DMS79 treated with DMSO at 0.1 percent for 48 hours (cell line): ENCODE measurements around the gene BRSK1.

ENCODE experiments used
- DNase-seq: peaks from one replicate; lab custom pipeline; 2025; lab: John Stamatoyannopoulos, UW

Gene BRSK1

DNA sequence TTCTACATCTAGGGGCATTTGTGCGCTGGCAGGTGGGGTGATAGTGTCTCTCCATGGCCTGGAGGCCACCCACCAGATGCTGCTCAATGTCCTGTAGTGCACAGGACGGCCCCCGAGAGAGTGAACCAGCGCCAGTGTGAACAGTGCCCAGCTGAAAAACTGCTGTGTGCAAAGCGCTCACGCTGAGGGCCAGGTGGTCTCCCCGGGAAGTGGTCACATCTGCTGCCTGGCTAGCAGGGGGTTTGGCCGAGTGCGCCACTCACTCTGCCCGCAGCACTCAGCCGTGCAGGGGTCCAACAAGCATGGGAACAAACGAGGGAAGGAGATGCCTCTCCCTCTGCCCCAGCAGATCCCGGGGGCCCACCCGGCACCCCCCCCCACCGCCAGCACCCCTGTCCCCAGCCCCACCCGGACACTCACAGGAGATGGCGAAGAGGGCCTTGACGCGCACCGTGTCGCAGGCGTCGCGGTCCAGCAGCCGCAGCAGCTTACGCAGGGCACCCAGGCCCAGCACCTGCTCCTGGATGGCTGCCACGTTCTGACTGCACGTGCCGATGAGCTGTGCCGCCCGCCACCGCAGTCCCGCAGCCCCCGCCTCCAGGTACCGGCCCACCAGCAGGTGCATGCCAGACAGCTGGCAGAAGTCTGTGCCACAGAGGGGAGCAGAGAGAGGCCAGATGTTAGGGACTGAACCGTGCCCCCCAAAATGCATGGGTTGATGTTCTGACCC is 9.7 kb upstream of the BRSK1 start:
- DNase-seq = peak; percentile 85

DNA sequence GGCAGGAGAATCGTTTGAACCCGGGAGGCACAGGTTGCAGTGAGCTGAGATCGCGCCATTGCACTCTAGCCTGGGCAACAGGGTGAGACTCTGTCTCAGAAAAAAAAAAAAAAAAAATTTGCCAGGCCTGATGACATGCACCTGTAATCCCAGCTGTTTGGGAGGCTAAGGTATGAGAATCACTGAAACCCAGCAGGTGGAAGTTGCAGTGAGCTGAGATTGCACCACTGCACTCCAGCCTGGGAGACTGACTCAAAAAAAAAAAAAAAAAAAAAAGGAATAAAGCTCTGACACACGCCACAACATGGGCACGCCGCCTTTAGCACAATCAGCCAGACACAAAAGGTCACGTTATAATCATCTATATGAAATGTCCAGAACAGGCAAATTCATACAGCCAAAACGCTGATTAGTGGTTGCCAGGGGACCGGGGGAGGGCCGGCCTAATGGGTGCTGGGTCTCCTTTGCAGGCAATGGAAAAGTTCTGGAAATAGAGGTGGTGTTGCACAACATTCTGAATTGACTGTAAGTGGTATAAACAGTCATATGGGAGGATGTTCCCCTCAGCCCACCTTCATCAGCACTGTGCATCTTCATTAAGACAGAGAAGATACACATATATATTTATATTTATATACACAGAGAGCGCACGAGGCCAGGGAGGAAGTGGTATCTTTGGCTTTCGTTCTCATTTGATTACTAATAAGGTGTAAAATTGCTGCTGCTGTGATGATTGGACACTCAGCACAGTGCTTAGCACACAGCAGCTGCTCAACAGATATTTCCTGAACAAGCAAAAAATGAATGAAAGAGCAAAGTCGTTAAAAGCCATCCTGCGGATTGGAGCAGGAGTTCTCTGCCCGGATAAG is 7.7 kb upstream of the BRSK1 start:
- no peak for DNase-seq

DNA sequence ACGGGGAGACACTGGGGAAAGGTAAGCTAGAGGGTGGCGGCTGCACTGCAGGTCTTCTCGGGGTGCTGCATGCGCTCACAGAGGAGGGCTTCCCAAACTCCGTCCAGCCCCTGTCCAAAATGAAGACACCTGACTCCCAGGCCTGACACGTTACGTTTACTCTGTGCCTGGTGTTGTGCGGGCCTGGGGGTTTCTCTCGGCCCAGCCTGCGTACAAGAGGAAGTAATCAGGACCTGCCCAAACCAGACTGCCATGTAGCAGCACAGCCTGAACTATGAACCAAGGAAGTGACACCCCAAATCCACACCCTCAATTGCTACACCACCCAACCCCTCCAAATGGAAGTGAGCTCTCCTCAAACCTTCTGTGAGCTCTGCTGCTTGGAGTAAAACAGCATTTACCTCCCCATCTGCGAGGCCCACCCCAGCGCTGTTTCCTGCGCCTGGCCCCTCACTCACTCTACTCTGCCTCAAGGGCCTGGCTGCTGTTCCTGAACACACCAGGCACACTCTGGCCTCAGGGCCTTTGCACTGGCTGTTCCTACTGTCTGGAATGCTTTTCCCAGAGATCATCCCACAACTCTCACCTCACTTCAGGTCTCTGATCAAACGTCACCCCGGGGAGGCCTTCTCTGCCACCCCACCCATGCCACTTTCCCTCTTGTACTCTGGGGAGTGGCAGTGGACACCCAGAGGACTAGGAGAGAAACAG is 6.9 kb upstream of the BRSK1 start:
- DNase-seq = no peak

DNA sequence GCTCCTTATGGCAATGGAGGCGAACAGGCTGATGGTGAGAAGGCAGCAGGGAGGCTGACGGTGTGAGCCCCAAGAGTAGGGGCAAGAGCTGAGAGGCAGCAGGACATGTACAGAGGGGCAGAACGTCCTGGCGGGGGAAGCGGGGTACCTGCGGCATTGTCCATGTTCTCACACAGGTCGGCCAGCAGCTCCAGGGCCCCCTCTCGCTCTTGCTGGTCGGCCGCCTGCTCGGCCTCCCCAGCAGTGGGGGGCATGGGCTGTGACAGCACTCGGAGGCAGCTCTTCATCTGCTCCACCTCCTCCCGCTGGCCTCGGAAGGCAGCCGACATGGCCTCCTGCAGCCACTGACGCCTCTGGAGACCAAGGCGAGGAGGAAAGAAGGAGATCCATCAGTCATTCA is 6.3 kb upstream of the BRSK1 start:
- DNase-seq = no peak

DNA sequence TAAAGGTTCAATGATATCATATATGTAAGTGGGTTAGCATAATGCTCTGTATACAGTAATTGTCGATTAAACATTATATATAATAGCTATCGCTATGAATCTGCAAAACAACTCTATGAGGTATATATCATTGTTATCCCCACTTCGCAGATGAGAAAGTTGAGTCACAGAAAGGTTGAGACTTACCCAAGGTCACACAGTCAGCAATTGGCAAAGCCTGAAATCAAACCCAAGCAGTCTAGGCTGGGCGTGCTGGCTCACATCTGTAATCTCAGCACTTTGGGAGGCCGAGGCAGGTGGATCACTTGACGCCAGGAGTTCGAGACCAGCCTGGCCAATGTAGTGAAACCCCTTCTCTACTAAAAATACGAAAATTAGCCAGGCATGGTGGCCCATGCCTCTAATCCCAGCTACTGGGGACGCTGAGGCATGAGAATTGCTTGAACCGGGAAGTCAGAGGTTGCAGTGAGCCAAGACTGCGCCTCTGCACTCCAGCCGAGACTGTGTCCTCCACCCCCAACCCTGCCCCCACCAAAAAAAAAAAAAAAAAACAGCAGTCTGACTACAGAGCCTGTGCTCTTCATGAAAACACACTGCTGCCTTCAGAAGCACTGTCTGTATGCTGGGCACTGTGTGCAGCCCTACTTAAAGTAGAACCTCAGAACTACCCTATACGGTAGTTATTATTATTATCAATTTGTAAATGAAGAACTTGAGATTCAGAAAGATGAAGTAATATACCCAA is 5.2 kb upstream of the BRSK1 start:
- no peak for DNase-seq

DNA sequence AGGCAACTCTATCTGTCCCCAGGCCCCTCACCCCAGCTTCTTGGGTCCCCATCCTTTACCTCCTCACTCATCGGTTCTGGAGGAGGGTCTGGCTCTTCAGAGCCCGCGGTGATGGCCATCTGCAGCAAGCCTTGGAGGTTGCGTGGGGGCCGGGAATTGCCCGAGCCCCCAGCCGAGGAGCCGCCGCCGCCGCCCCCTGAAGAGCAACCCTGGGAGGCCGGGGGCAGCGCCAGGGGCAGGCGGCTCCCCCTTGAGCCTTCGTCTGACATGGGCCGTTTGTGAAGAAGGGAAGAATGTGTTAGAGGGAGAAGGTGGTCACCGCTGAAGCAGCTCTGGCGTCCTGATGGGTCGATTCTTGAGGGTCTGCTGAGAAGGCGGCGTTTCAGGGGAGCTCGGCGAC is 4.5 kb upstream of the BRSK1 start:
- DNase-seq = no peak

DNA sequence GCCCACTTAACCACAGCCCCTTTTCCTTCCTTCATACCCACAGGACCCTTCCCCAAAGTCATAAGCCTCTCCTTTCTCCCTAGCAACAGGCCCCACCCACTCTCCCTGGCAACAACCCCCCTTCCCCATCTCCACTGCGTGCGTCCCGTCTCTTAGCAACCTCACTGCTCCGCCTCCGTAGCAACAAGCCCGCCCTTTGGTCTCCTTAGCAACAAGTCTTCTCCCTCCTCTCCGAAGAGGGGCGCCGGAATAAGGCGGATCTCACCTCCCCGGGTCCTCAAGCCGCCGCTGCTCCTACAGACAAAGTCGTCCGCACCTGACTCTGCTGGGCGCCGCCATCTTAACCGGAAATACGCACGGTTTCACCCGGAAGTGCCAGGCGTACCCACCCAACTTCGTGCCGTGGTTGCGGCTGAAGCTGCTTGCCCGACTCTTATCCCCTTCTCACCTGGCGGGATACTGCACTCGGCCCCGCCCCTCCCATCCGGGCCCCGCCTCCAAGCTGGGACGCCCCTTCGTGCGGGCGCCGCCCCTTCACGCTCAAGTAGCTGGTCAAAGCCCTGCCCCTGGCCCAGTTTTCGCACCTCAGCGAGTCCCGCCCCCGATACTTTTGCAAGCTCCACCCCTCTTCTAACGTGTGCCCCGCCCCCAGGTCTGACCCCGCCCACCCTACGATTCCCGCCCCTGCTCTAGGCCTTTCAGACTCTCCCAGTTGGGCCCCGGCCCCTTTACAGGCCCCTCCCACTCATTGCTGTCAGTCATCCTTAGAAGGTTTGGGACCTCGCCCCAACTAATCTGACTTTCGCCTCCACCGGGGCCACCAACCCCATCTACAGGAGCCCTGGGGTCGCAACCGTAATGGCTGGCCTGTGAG is 3.8 kb upstream of the BRSK1 start, which contains the start of gene HSPBP1:
Gene HSPBP1 (minus strand): TSS at position 341 of the 874 bp plus-strand sequence. CDS start 502 bp downstream, outside the sequence.
- DNase-seq = peak; percentile 90

DNA sequence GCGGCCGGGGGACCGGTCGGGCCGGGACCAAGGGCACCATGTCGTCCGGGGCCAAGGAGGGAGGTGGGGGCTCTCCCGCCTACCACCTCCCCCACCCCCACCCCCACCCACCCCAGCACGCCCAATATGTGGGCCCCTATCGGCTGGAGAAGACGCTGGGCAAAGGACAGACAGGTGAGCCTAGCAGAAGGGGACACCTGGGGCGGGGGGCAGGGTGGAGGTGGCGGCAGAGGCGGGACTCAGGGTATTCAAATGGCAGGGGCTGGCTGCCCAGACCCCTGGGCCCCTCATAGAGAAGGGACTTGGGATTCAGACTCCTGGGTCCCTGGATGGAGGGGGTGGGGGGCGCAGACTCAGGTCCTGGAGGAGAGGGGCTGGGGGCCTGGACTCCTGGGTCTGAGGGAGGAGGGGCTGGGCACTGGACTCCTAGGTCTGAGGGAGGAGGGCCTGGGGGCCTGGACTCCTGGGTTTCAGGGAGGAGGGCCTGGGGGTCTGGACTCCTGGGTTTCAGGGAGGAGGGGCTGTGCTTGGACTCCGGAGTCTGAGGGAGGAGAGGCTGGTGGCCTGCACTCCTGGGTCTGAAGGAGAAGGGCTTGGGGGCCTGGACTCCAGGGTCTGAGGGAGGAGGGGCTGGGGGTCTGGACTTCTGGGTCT is 735 bp downstream of the BRSK1 start:
- no peak for DNase-seq

DNA sequence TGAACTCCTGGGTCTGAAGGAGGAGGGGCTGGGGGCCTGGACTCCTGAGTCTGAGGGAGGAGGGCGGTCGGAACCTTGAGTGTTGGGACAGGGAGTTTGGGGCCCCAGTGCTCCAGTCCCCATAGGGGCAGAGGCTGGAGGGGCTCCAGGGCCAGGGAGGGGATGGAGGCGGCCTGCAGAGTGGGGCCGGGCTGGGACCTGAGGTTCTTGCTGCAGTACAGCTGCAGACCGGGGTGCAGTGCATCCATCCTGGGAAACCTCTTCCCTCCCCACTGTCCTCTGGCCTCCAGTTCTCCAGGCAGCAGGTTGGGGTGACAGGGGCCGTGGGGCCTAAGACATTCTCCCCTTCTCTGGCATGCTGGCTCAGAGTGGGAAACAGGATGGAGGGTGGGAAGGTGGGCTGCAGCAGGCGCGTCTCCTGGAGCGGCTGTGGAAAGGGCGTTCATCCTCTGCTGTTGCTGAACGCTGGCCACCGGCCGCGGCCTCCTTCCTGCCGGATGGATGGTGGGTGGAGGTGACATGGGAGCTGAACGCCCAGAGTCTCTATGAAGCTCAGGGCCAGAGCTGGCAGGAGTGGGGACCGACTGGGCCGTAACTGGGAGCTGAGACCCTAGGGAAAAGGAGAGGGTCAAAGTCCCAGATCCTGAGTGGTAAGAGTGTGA is 1.6 kb downstream of the BRSK1 start:
- no peak for DNase-seq

DNA sequence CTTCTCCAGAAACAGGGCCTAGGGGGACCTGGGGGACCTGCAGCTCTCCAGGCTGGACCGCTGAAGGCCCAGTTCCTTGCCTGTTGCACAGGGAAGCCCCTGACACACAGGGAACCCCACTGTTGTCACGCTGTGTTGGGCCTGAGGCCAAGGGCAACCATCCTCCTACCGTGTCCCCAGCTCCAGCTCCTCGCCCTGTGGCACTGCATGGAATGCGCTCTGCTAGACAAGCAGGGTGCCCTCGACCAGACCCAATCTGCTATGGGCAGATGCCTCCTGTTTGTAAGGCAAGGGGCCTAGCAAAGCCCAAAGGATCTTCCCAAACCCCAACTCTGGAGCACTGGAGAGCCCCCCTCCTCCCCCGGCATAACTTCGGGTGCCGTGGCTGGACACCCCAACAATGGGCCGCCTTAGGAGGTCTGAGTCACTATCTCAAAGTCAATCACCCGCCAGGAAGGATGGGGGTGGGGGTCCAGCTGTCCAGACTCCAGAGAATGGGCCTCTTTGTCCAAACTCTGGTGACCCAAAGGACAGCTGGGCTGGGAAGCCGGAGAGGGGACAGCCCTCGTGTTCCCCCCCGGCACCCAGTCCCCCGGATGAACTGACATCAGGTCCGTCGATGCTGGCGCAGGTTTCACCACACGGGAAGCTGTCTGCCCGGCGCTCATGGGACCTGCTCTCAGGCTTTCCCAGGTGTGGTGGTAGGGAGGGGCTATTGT is 3.7 kb downstream of the BRSK1 start:
- no peak for DNase-seq

DNA sequence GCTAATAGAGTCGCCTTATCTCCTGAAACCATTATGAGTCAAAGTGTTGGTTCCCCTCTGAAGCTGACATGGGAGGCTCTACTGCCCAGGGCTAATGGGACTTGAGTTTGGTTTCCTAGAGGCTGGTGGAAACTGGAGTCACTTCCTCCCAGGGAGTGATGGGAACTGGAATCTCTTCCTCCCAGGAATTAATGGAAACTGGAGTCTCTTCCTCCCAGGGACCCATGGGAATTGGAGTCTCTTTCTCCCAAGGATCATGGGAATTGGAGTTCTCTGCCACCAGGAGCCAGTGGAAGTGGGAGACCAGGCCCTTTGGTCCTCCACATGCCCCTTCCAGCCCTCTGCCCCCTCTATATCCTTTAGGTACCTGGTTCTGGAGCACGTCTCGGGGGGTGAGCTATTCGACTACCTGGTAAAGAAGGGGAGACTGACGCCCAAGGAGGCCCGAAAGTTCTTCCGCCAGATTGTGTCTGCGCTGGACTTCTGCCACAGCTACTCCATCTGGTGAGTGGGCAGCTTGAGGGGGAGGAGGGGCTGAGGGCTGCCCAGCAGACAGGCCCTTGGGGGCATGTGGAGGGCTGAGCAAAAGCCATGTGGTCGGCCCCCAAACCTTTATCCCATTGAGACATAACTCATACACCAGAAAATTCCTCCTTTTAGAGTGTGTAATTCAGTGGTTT is 5.5 kb downstream of the BRSK1 start:
- no peak for DNase-seq

DNA sequence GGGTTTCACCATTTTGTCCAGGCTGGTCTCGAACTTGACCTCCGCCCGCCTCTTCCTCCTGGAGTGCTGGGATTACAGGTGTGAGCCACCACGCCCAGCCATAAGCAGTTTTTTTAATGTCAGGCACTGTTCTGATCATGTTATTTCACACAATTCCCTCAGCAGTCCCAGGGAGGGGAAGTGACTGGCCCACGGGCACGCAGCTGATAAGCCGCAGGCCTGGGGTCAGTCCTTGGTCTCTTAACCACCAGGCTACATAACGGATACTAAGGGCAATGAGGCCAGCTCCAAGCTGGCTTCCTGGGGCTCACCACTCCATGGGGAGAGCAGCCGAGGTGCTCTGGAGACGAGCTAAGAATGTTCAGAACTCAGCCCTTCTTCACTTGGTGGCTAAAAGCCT is 13.5 kb downstream of the BRSK1 start:
- DNase-seq = no peak

DNA sequence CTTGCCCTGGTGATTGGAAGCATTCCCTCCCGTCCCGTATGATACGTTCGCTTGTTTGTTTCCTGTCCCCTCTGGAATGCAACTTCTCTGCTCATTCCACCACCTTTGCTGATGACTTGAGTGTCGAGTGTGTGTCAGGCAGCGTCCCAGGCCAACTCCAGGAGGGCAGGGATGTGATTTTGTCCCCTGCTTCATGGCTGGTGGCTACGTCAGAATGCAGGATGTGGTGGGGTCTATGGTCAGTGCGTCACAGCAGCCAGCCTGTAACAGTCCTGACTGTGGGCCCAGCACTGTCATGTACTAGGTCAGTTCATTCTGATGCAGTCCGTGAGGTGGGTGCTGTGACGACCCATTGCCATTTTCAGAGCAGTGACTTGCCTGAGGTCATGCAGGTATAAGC is 16.2 kb downstream of the BRSK1 start:
- DNase-seq = no peak

DNA sequence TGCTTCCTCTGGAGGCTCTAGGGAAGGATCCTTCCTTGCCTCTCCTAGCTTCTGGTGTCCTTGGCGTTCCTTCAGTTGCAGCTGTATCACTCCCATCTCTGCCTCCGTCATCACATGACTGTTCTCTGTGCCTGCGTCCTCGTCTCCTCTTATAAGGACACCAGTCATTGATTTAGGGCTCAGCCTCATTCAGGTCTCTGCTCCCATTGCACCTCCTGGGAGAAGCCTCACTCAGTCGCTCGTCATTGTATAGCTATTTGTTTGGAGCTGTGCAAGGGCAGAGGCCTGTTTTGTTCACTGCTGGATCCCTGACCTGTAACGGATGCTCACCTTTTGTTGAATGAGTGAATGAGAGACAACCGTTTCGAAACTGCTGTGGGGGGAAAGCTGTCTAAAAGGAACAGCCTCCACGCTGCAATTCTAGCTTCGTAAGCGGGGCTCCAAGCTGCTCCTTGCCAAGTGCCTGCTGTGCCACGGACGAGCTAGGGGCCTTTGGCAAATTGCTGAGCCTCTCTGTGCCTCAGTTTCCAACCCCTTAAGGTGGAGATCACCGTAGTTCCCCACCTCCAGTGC is 17.2 kb downstream of the BRSK1 start:
- DNase-seq = no peak

DNA sequence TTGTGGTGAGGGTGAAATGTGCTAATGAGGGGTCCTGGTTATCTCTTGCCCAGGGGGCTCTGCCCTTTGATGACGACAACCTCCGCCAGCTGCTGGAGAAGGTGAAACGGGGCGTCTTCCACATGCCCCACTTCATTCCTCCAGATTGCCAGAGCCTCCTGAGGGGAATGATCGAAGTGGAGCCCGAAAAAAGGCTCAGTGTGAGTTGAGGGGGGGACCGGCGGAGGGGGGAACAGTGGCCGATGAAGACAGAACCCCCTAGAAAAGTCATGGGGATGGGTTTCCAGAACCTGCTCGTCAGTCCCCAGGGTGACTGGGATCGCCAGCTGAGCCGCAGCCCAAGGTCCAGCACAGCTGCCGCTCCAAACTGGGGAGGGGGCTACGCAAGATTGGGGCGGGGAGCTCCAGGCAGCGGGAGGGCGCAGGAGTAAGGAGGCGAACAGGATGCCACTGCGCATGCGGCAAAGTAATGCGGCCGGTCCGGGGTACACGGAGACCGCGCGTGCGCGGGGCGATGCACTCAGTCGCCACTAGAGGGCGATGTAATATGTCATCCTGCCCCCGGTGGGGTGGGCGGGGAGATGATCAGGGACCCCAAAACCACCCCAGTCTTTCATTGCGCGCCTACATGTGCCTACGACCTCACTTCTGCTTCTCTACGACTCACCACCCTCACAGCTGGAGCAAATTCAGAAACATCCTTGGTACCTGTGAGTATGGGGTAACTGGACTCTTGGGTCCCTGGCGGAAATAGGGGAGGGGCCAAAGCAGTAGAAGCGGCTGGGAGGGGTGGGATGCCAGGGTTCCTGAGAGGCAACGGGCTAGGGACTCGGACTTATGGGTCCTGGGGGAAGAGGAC is 17.9 kb downstream of the BRSK1 start:
- DNase-seq = peak; percentile 41

DNA sequence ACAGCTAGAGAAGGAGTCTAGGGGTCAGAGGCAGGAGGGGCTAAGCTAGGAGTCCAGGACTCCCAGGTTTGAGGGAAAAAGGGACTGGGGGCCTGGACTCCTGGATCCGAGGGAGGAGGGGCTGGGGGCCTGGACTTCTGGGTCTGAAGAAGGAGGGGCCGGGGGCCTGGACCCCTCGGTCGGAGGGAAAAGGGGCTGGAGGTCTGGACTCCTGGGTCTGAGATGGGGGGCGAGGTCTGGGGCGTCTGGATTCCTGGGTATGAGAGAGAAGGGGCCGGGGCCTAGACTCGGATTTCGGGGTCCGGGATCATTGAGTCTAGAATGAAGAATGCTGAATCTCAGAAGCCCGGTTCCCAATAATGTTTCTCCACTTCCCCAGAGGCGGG is 18.5 kb downstream of the BRSK1 start:
- no peak for DNase-seq

DNA sequence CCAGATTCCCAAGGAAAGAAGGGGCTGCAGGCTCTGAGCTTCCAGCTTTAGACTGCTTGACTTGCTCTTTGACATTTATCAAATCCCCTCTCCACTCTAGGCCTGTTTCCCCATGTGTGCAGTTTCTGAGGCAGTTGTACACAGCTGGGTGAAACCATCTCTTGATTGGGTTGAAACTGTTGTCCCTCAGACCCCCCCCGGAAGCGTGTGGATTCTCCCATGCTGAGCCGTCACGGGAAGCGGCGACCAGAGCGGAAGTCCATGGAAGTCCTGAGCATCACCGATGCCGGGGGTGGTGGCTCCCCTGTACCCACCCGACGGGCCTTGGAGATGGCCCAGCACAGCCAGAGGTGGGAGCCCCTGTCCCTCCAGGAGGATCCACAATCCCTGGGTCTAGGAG is 19.7 kb downstream of the BRSK1 start:
- DNase-seq = no peak
